ENCODE results near the gene PIPOX. TPM values are rescaled to one million over a fixed set of nuclear protein-coding genes. Genes with fewer than 3 reads are reported as not detected.

Gene PIPOX
- total RNA-seq (ENCODE audit: low replicate concordance): 3.1 and 3.8 TPM in 2 replicates
- long read RNA-seq, transcript PIPOX-201 (8 exons, 2,414 nt): major isoform, 6 of 14 reads
- long read RNA-seq, partial matches to known transcripts: 5 of 14 reads
- long read RNA-seq, other reads (novel, unspliced or antisense): 3 of 14 reads

- no peaks in the 10 kb centered on the region for H3K36me3 Mint-ChIP-seq
- H3K9me3 Mint-ChIP-seq: no peaks in the 10 kb centered on the region
- peaks cover 34% of the 10 kb centered on the region for H3K4me1 Mint-ChIP-seq (ENCODE audit: unreplicated experiment)
- peak within 1 kb of the TSS; percentile 64 for H3K4me3 Mint-ChIP-seq
- TF ChIP-seq, protein P1, sequence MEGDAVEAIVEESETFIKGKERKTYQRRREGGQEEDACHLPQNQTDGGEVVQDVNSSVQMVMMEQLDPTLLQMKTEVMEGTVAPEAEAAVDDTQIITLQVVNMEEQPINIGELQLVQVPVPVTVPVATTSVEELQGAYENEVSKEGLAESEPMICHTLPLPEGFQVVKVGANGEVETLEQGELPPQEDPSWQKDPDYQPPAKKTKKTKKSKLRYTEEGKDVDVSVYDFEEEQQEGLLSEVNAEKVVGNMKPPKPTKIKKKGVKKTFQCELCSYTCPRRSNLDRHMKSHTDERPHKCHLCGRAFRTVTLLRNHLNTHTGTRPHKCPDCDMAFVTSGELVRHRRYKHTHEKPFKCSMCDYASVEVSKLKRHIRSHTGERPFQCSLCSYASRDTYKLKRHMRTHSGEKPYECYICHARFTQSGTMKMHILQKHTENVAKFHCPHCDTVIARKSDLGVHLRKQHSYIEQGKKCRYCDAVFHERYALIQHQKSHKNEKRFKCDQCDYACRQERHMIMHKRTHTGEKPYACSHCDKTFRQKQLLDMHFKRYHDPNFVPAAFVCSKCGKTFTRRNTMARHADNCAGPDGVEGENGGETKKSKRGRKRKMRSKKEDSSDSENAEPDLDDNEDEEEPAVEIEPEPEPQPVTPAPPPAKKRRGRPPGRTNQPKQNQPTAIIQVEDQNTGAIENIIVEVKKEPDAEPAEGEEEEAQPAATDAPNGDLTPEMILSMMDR (conservative IDR thresholded peaks at IDR 0.05): peak; percentile 42
- H3K27ac Mint-ChIP-seq: peak within 1 kb of the TSS; percentile 69
- no peak for DNase-seq (ENCODE audit: extremely low spot score, unreplicated experiment)
- H3K27me3 Mint-ChIP-seq: peaks cover 33% of the 10 kb centered on the region
These were observed at the start of gene PIPOX for GRCh38 chr17:29042679-29043538. Gene PIPOX, plus strand, starts transcription at chr17:29043141. Its CDS starts 85 bp downstream, at chr17:29043226.

DNA sequence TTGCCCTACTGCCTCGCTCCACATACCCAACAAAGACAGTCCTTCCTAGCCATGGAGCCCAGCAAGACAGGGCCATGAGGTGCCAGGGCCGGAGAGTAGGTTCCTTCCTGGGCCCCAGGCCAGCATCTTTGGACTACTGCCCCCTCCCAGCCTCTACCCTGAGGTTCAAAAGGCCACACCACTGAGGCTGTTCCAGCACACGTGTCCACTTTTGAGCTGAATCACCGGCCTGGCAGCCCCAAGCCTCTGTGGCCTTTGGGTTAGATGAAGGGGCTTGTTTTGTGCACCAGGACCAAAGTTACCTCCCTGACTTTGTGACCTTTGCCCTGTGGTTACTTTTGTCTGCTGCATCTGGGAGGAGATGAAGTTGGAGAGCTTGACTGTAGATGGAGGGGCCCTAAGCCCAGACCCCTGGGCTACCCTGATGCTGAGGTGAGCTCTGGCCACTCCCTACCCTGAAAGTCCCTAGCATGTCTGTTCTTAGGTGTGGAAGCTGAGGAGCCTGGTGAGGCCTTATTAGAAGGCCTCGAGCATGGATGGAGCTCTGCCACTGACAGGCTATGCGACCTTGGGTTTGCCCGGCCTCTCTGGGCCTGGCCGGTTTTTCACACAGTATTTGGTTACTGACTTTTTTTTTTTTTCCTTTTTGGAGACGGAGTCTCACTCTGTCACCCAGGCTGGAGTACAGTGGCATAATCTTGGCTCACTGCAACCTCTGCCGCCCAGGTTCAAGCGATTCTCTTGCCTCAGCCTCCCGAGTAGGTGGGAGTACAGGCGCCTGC, 49.1 kb upstream of the PIPOX start:
- peaks cover 39% of the 10 kb centered on the region for H3K27me3 Mint-ChIP-seq
- H3K4me1 Mint-ChIP-seq (ENCODE audit: unreplicated experiment): no peaks in the 10 kb centered on the region
- TF ChIP-seq, protein P1 (conservative IDR thresholded peaks at IDR 0.05): no peak
- no peak for DNase-seq (ENCODE audit: extremely low spot score, unreplicated experiment)
- no peak overlapping the region for H3K27ac Mint-ChIP-seq
- no peaks in the 10 kb centered on the region for H3K36me3 Mint-ChIP-seq
- no peaks in the 10 kb centered on the region for H3K9me3 Mint-ChIP-seq
- no peak overlapping the region for H3K4me3 Mint-ChIP-seq

- H3K9me3 Mint-ChIP-seq: no peaks in the 10 kb centered on the region
- peaks cover 61% of the 10 kb centered on the region for H3K27me3 Mint-ChIP-seq
- H3K27ac Mint-ChIP-seq: no peak overlapping the region
These were observed 46.3 kb upstream of the PIPOX start for GRCh38 chr17:28996554-28997096.

DNA sequence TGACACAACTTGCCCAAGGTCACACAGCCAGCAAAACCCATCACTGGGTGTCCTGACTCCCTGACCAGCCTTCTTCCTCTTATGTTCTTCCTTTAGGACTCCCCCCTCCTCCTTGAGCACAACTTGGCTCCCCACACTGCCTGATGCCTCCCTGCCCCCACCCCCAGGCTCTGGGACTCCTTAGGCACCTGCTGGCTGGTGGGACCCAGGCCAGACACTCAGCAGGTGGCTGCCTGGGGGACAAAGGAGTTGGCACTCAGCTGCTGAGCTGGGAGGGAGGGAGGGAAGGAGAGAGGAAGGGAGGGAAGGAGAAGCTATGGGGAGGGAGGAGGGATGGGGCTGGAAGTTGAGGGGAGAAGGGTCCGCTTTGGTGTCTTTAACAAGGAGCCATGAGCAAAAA, 45.1 kb upstream of the PIPOX start:
- TF ChIP-seq, protein P1 (conservative IDR thresholded peaks at IDR 0.05): no peak
- no peak for DNase-seq (ENCODE audit: extremely low spot score, unreplicated experiment)
- no peaks in the 10 kb centered on the region for H3K36me3 Mint-ChIP-seq
- peaks cover 63% of the 10 kb centered on the region for H3K27me3 Mint-ChIP-seq
- H3K27ac Mint-ChIP-seq: no peak overlapping the region
- H3K4me3 Mint-ChIP-seq: no peak overlapping the region
- no peaks in the 10 kb centered on the region for H3K4me1 Mint-ChIP-seq (ENCODE audit: unreplicated experiment)
- no peaks in the 10 kb centered on the region for H3K9me3 Mint-ChIP-seq

More at GRCh38 chr17:28996554-28997096, 46.3 kb upstream of the PIPOX start:
- H3K4me3 Mint-ChIP-seq: no peak overlapping the region
- DNase-seq (ENCODE audit: extremely low spot score, unreplicated experiment): no peak
- no peaks in the 10 kb centered on the region for H3K36me3 Mint-ChIP-seq
- no peaks in the 10 kb centered on the region for H3K4me1 Mint-ChIP-seq (ENCODE audit: unreplicated experiment)
- TF ChIP-seq, protein P1 (conservative IDR thresholded peaks at IDR 0.05): no peak

GRCh38 chr17:28999206-28999605, 43.7 kb upstream of the PIPOX start:
- TF ChIP-seq, protein P1 (conservative IDR thresholded peaks at IDR 0.05): no peak
- Mint-ChIP-seq H3K27ac (no peak overlapping the region), H3K27me3 (peaks cover 77% of the 10 kb centered on the region), H3K36me3 (no peaks in the 10 kb centered on the region), H3K9me3 (no peaks in the 10 kb centered on the region), H3K4me1 (ENCODE audit: unreplicated experiment) (no peaks in the 10 kb centered on the region), H3K4me3 (no peak overlapping the region)
- DNase-seq (ENCODE audit: extremely low spot score, unreplicated experiment): no peak
